CD4-positive, alpha-beta T cell treated with Interleukin-10 for 1 hour (primary cell): ENCODE data around the gene ENOX1.

ENCODE experiments used
- DNase-seq: peaks from one replicate; pipeline ENCODE4 v3.0.0-alpha.2; 2020

ENOX1 gene

DNA sequence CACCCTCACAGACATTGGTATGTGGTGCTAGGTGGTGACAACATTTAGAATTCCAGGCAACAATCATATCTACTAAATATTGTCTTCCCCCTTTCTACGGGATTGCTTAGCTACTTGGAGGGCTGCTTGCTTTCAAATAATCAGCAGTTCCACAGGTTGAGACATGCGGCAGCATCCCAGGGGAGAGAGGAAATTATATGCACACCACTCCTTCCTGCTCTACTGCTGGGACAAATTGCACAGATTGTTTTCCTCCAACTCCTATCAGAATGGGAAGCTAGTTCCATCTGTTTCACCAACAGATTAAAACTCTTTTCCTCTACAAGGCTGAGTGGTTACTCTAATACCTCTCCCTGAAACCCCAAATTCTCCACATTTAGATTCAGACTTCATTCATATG lies 488.0 kb downstream of the ENOX1 start:
- DNase-seq, result no peak

DNA sequence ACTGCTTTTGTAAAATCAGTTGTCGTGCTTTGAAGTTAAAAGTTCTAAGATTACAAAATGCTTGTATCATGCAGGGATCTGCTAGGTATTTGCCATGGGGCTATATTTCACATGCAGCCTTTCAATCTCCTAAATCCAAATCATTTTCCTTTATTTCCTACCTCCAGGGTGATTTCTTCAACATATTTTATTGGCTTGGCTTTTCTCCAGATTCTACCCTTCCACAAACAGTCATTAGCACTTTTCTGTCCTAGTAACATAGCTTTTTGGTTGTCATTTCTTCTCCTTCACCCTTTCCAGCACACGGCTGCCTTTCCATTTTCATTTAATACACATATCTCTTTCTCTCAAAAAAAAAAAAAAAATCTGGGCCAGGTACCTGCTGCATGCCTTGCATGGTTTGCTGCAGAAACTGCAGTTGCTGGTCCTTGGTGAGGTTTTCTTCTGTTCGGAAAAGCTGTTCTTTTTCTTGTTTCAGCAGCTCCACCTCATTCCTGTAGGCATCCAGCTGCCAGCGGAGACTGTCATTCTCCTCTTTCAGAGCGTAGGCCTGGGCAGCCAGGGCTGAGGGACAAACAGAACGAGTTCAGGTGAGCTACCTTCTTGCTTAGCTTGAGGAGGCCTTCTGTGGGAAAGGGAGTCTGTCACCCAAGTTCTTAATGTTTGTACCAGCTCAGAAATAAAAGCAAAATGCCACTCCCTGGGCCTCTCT lies 488.6 kb downstream of the ENOX1 start:
- DNase-seq, result no peak

- DNase-seq, result no peak
These were observed 490.8 kb downstream of the ENOX1 start for GRCh38 chr13:43295825-43296564.

DNA sequence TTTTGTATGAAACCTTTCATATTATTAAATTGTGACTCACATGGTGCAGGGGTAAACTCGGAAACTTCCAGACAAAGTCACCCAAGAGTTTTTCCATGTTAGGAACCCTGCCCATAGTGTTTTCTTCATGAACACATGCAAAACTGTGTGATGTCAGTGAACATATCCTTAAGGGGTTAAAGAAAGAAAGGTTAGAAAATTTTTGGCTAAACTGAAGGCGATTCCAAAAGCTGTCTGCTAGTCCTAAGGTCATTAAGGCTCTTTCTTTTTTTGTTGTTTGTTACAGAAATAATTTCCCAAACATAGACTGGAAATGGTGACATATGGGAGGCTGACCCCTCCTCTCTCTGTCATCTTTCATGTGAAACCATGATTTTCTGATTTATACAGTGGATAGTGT lies 491.5 kb downstream of the ENOX1 start:
- DNase-seq, result no peak

DNA sequence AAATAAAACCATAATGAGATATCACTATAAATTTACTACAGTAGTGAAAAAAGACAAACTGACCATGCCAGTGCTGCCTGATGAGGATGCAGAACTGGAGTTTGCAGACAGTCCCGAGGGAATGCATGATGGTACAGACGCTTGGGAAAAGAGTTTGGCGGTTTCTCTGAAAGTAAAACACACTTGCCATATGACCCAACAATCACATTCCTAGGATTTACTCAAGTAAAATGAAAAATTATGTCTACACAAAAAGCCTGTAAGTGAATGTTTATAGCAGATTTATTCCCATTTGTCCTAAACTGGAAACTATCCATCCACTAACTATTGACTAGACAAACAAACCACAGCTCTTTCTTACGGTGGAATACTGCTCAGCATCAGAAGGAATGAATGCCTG lies 492.4 kb downstream of the ENOX1 start:
- DNase-seq, result no peak

DNA sequence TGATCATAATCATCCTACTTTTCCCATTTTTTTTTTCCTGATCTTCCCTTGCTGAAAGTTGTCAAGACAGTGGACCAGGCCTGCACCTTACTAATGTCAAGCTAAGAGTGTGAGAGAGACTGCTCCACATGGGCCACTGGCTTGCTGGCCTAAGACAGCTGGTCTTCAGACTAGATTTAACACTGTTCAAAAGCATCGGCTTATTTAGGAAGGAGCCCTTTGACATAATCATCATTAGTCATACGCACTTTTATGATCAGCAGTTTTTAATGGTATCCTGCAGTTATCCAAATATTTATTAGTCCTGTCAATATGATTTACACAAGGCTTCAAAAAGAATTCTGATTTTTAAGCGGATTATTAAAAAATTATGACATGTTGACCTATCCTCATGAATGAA lies 492.8 kb downstream of the ENOX1 start:
- DNase-seq, result no peak

- no peak for DNase-seq
These were observed 493.2 kb downstream of the ENOX1 start for GRCh38 chr13:43293561-43293960.

GRCh38 chr13:43293008-43293407 lies 493.8 kb downstream of the ENOX1 start:
- DNase-seq, result no peak

DNA sequence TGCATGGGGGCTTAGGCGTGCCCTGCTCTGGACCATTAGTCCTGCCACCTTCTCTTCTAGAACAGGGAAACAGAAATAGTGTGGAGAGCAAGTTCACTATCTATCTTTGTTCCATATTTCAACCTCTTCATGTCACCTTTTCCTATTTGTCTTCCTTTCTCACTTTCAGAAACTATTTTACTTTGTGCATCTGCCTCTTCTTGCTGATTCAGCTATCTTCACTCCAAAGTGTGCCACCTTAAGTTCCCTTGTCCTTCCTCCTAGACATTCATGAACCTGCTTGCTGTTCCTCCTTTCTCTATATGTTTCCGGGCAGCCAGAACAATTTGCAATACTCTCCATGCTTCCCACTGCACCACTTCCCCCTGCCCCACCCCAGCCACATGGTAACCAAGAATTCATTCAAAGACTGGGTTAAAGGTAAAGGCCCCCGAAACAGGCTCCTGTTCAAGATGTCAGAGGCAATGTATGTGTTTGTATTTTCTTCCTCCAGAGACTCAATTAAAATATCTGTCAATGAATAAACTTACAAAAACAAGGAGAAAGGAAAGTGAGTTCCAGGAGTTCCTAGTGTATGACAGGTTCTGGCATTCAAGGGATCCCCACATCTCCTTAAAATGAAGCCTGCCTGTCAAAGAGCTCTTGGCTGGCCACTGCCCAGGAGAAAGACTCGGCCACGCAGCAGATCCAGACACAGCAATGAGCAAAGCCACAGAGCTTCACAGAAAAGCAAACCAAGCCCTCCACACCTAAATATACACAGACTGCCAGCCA lies 495.3 kb downstream of the ENOX1 start:
- no peak for DNase-seq

- no peak for DNase-seq
These were observed 497.1 kb downstream of the ENOX1 start for GRCh38 chr13:43289470-43290255.

GRCh38 chr13:43286751-43287150 lies 500.0 kb downstream of the ENOX1 start:
- DNase-seq, result no peak

- DNase-seq, result no peak
These were observed 500.7 kb downstream of the ENOX1 start for GRCh38 chr13:43285933-43286597.

DNA sequence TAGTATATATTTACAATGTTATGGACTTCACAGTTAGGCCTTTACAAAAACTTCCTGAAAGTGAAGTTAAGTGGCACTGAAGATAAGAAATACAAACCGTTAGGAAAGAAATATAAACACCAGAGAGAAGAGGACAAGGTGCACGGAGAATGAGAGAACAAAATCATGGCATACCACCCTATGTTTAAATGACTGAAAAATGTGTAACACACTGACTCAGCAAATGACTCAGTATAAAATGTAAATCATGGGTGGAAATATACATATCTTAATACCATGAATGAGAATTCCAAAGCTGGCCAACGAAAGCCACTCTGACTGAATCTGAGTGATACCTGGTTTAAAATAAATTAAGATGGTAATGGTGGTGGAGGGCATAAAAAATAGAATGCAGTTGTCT lies 502.6 kb downstream of the ENOX1 start:
- DNase-seq, result no peak

- DNase-seq, result no peak
These were observed 507.1 kb downstream of the ENOX1 start for GRCh38 chr13:43279696-43280095.

DNA sequence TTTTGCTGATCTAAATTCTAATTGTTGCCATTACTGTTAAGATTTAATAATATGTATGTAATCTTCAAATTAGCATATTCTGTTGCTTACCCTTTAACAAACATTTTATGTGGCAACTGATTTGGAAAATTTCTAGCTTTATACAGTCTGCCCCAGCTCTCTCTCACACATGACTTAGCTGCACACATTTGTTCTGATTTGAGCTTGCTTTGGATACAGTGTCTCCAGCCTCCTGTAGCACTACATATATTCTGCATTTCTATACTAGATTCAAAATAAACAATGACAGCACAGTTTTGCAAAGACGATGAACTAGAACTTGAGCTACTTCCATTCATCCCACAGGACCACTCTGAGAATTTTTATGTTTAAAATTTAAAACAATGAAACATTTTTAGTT lies 508.6 kb downstream of the ENOX1 start:
- DNase-seq, result no peak

- no peak for DNase-seq
These were observed 509.6 kb downstream of the ENOX1 start for GRCh38 chr13:43277142-43277541.

DNA sequence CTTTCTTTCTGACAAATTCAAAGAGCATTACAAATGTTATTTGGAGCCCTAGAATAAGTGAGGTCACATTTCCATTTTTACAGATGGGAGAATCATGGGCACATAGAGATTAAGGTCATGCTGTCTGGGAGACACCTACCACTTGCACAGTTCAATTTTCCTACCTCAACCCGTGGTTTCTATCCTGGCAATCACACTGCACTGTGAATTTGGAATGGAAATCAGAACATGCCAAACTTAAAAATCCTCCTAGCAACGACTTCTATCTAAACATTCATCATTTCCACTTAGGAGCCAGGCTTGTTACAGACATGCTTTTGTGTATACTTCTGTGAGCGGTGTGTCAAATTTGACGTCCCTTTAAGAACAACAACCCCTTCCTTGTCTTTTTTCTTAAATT lies 511.9 kb downstream of the ENOX1 start:
- DNase-seq, result no peak

GRCh38 chr13:43273362-43273761 lies 513.4 kb downstream of the ENOX1 start:
- DNase-seq, result no peak

- DNase-seq, result no peak
These were observed 513.9 kb downstream of the ENOX1 start for GRCh38 chr13:43272851-43273250.

- DNase-seq, result no peak
These were observed 515.6 kb downstream of the ENOX1 start for GRCh38 chr13:43271152-43271551.

DNA sequence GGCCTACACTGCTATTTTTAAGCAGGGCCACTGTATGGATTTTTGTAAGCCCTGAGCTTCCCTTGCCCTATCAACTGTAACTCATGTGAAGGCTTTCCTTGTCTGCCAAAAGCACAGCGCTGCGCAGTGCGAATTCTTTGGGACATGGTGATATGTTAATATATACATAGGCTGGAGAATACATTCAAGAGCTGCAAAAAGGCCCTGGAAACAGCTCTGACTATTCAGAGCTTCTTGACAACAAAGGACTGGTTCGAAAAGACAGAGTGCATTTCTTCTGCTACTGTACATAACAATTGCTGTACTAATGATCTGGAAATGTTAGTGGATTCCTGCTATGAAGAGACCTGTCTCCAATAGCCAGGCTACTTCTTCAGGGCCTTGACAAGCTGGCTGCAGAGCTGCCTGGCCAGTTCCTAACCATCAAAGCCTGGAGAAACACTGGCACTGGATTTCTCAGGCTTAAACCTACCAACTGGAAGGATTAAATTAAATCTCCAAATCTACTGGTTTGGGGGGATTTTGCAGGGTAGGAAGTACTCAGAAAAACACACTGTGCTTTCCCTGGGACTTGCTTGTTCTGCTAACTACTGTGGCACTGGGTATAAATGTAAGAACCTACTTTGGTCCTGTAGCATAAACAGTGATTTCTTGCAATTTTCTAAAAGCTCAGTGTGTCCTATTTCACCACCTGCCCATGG lies 516.5 kb downstream of the ENOX1 start:
- no peak for DNase-seq

GRCh38 chr13:43269037-43269481 lies 517.7 kb downstream of the ENOX1 start:
- DNase-seq, result no peak
